ENCODE measurements around the gene TNNC1.

Gene TNNC1

DNA sequence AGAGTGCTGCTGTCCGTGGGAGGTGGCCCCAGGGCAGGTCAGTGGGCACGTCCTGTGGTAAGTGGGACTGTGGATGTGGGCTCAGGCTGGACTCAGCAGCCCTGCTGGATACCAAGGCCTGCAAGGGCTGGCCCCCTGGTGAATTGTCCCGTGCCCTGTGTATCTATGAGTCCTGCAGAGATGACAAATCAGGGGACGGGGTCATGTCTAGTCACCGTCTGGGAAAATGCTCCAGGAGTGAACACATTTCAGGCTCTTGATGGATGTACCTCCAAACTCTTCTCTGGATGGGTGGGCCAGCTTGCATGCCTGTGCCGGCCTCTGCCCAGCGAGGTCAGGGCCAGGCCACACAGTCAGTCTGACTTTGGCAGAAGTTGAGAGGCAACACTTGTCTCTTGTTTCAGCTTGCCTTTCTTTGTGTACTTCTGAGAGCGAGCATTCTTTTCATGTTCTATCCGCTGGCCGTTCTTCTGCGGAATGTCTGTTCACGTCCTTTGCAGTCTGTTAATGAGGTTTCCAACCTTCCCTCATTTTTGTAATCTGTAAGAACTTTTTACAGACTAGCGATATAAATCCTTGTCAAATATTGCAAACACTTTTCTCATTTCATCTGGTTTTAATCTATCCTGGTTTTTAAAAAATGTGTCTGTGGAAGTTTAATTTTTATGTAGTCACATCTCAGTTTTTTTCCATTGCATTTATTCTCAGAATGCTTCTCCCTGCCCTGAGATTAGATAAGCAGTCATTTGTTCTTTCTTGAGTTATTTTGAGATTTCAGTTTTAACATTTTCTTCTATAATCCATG, 29.9 kb upstream of the TNNC1 start:
- DNase-seq (ENCODE audit: low spot score), result peak; percentile 26

GRCh38 chr3:52483081-52483480, 29.2 kb upstream of the TNNC1 start:
- no peak for DNase-seq (ENCODE audit: low spot score)

GRCh38 chr3:52481819-52482521, 28.1 kb upstream of the TNNC1 start:
- DNase-seq (ENCODE audit: low spot score), result no peak

- DNase-seq (ENCODE audit: low spot score), result no peak
Observed at GRCh38 chr3:52480768-52481715, 27.2 kb upstream of the TNNC1 start.

- DNase-seq (ENCODE audit: low spot score), result no peak
Observed at GRCh38 chr3:52479877-52480575, 26.2 kb upstream of the TNNC1 start.

- DNase-seq (ENCODE audit: low spot score), result no peak
Observed at GRCh38 chr3:52479037-52479876, 25.4 kb upstream of the TNNC1 start.

GRCh38 chr3:52477796-52478095, 23.9 kb upstream of the TNNC1 start:
- DNase-seq (ENCODE audit: low spot score), result no peak

GRCh38 chr3:52477076-52477795, 23.4 kb upstream of the TNNC1 start:
- DNase-seq (ENCODE audit: low spot score), result no peak

DNA sequence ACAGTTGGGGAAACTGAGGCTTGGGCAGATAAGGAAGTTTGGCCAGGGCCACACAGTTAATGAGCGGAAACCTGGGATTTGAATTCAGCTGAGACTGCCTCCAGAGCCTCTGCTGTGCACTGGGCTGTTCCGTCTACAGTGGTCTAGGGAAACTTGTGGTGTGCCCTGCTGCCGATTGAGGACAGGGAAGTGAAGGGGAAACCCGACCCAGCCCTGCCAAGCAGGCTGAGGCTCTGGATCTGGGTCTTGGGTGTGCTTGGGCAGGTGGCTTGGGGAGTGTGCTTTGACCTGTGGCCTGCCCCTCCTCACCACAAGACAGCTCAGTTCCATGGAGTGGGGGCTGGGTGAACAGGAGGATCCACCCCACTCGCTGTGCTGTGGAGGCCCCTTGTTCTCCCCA, 19.2 kb upstream of the TNNC1 start:
- no peak for DNase-seq (ENCODE audit: low spot score)

GRCh38 chr3:52472239-52473000, 18.6 kb upstream of the TNNC1 start:
- DNase-seq (ENCODE audit: low spot score), result no peak

DNA sequence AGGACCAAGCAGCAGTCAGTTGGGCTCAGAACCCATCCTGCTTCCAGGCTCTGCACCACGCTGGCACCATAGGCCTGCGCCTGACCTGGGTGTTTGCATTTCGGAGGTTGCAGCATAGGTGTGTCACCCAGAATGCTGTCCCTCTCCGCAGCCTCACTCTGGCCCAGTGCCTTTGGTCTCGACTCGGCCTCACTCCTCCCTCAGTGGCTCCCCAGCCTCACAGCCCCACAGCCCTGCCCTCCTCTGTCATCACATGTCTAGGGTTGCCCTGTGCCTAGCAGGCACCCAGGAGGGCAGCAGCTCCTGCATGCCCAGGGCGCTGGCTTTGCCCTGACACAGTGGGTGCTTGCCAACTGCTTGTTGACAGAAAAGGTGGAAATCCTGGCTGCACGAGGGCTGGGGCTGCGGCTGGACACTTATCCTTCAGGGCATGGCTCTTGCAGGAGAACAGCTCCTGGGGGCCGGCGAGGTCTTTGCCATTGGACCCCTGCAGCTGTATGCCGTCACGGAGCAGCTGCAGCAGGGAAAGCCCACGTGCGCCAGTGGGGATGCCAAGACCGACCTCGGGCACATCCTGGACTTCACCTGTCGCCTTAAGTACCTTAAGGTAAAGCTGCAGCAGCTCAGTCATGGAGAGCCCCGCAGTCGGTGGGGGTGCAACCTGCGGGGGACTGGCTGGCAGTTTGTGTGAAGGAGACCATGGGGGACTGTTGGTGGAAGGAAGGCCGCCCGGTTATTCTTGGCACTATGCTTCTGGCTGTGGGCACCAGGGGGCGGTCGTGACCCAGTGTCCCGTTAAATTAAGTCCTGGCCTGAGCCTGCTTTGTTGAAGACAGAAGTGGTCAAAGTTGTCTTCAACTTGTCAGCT, 17.8 kb upstream of the TNNC1 start:
- peak; percentile 53 for DNase-seq (ENCODE audit: low spot score)

DNA sequence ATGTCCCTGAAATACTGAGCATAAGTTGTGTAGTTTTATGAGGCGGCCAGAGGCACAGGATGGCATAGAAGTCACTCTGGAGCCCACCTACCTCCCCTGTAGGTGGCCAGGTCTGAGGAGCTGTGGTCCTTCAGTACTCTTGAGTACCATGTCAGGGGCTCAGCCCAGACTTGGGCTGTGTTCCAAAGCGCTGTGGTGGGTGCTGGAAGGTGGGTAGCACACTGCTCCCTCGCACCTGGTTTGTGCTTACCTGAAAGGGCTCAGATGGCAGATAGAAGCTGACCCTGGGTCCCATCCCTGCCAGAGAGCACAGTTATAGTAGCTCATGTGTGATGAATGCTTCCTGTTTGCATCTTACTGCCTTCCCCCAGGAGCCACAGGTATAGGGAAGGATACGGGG, 17.1 kb upstream of the TNNC1 start:
- DNase-seq (ENCODE audit: low spot score), result no peak

DNA sequence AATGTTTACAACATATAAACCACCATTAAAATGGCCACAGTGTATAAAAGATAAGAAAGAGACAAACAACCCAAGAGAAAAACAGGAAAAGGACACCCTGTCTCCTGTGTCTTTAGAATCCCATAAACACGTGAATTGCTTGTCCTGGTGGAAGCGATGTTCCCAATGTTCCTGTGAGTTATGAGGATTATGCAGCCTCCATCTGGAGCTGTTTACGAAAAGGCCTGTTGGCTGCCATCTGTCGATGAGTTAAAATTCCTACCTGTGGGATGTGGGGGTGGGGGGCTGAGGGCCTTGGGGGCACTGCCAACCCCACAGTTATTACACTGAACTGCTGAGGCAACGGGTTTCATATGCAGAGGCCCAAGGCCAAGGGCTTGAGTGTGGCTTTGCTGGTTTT, 15.2 kb upstream of the TNNC1 start:
- DNase-seq (ENCODE audit: low spot score), result no peak

GRCh38 chr3:52468336-52468735, 14.5 kb upstream of the TNNC1 start:
- DNase-seq (ENCODE audit: low spot score), result no peak

DNA sequence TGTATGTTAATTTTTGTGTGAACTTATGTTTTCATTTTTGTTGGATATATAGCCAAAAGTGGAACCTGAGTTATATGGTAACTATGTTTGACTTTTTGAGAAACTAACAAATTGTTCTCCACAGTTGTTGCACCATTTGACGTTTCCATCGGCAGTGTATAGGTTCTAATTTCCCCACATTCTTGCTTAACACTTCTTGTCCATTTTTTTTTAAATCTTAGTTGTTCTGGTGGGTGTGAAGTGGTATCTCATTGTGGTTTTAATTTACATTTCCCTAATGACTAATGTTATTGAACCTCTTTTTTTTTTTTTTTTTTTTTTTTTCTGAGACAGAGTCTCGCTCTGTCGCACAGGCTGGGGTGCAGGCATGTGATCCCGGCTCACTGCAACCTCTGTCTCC, 9.6 kb upstream of the TNNC1 start:
- no peak for DNase-seq (ENCODE audit: low spot score)

GRCh38 chr3:52461874-52462273, 8.0 kb upstream of the TNNC1 start:
- no peak for DNase-seq (ENCODE audit: low spot score)

DNA sequence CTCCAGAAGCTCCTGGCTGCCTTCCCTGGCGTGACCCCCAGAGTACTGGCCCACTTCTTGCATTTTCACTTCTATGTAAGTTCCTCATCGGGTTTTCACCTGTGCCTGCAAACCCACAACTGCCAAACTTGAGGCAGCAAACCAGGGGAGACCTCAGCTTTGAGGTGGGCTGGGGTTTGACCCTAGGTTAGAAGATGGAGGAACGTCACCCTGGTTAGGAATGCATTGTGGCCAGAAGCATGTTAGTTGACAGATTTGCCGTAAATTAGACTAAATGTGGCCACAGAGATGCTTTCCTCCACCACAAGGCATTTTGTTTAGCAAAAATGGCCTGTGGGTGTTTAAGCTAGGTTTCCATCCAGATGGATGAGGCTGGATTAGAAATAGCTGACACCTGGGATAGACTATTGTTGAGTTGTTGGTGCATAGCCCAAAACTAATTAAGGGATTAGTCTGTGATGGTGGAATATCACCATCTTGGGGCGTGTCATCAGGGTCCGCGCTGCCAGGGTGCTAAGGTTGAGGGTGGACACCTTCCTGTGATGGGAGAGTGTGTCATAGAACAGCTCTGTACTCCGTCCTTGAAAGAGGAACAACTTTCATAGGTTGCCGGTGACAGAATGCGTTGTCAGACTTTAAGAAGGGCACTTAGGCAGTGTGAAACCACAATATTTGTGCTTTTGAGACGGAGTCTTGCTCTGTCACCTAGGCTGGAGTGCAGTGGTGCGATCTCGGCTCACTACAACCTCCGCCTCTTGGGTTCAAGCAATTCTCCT, 5.1 kb upstream of the TNNC1 start:
- DNase-seq (ENCODE audit: low spot score), result no peak

Data from globus pallidus (tissue), 1 donor.